Measurements from ENCODE around the gene PPIF.

The PPIF gene

DNA sequence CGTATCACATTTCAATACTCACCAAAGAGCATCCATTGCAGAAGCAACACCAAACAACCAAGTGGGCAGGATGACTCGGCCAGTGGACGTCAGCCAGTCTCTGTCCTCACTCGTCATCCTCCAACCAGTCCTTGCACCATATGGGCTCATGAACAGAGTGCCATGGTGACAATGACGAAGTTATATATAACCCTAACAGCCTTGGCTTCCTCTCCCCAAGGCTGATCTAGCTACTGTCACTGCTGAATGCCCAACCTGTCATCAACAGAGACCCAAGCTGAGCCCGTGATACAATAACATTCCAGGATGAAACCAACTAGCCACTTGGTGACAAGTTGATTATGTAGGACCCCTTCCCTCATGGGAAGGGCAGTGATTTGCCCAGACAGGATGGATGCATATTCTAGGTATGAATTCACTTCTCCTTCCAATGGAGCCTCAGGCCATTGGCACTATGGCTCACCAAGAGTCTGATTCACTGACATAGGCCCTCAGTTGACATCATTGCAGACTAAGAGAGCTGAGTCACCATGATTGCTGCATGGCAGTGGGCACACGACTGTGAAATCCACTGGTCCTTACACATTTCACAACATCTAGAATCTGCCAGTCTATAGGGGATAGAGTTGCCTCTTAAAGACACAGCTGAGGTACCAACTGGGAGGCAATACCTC is 26.3 kb upstream of the PPIF start:
- no peaks in the 10 kb centered on the region for H3K9me3 ChIP-seq (ENCODE audit: severe bottlenecking)
- peak overlapping the region; percentile 66 for H3K27ac ChIP-seq (ENCODE audit: poor library complexity, severe bottlenecking)
- H3K27me3 ChIP-seq (ENCODE audit: insufficient read depth, poor library complexity, severe bottlenecking): no peaks in the 10 kb centered on the region
- H3K4me3 ChIP-seq (ENCODE audit: severe bottlenecking): no peak overlapping the region
- ATAC-seq (ENCODE audit: low read depth): peak; percentile 80
- peaks cover 38% of the 10 kb centered on the region for H3K4me1 ChIP-seq (ENCODE audit: insufficient read depth, poor library complexity, severe bottlenecking)
- H3K36me3 ChIP-seq (ENCODE audit: low read depth): no peaks in the 10 kb centered on the region
- TF ChIP-seq, protein P1, sequence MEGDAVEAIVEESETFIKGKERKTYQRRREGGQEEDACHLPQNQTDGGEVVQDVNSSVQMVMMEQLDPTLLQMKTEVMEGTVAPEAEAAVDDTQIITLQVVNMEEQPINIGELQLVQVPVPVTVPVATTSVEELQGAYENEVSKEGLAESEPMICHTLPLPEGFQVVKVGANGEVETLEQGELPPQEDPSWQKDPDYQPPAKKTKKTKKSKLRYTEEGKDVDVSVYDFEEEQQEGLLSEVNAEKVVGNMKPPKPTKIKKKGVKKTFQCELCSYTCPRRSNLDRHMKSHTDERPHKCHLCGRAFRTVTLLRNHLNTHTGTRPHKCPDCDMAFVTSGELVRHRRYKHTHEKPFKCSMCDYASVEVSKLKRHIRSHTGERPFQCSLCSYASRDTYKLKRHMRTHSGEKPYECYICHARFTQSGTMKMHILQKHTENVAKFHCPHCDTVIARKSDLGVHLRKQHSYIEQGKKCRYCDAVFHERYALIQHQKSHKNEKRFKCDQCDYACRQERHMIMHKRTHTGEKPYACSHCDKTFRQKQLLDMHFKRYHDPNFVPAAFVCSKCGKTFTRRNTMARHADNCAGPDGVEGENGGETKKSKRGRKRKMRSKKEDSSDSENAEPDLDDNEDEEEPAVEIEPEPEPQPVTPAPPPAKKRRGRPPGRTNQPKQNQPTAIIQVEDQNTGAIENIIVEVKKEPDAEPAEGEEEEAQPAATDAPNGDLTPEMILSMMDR (IDR thresholded peaks at IDR 0.05; ENCODE audit: poor library complexity, severe bottlenecking): no peak
- peak; percentile 88 for DNase-seq (ENCODE audit: low spot score)

DNA sequence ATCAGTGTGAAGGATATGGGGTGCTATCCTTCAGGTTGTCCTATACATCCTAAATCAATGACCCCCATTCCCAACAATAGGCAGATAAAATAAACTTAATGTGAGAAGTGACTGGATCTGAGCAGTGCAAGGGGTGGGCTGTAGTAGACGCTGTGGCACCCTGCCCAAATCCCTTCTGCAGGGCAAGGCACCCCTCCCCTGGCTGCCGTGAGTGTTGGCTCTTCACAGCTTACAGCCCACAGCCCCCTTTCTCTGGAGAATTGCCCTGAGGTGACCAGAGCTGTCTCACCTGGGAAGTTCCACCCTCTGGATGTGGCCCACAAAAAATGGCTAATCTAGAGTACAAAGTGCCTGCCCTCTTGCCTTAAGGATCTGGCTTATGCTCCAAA is 25.8 kb upstream of the PPIF start:
- Histone ChIP-seq H3K27me3 (ENCODE audit: insufficient read depth, poor library complexity, severe bottlenecking) (no peaks in the 10 kb centered on the region), H3K36me3 (ENCODE audit: low read depth) (no peaks in the 10 kb centered on the region), H3K9me3 (ENCODE audit: severe bottlenecking) (no peaks in the 10 kb centered on the region), H3K4me1 (ENCODE audit: insufficient read depth, poor library complexity, severe bottlenecking) (peaks cover 38% of the 10 kb centered on the region), H3K27ac (ENCODE audit: poor library complexity, severe bottlenecking) (peak overlapping the region; percentile 66), H3K4me3 (ENCODE audit: severe bottlenecking) (no peak overlapping the region)
- DNase-seq (ENCODE audit: low spot score) (no peak), ATAC-seq (ENCODE audit: low read depth) (no peak)
- TF ChIP-seq, protein P1 (IDR thresholded peaks at IDR 0.05; ENCODE audit: poor library complexity, severe bottlenecking): no peak

DNA sequence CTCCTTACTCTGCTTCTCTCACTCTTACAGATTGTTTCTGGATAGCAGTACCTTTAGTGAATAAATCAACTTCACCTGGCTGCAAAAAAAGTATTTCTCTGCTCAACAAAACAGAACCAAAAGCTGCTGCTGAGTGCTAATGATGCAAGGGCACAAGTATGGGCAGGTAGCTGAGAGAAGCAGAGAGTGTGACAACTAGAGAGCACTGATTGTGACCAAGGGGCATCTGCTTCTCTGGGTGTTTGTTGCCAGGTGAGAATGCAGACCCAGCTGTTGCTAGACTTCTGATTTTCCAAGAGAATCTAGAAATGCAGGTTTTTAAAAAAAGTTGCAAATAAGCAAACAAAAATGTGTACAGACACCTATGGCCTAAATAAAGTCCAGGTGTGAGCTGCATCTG is 25.3 kb upstream of the PPIF start:
- no peak for ATAC-seq (ENCODE audit: low read depth)
- H3K27ac ChIP-seq (ENCODE audit: poor library complexity, severe bottlenecking): peak overlapping the region; percentile 66

DNA sequence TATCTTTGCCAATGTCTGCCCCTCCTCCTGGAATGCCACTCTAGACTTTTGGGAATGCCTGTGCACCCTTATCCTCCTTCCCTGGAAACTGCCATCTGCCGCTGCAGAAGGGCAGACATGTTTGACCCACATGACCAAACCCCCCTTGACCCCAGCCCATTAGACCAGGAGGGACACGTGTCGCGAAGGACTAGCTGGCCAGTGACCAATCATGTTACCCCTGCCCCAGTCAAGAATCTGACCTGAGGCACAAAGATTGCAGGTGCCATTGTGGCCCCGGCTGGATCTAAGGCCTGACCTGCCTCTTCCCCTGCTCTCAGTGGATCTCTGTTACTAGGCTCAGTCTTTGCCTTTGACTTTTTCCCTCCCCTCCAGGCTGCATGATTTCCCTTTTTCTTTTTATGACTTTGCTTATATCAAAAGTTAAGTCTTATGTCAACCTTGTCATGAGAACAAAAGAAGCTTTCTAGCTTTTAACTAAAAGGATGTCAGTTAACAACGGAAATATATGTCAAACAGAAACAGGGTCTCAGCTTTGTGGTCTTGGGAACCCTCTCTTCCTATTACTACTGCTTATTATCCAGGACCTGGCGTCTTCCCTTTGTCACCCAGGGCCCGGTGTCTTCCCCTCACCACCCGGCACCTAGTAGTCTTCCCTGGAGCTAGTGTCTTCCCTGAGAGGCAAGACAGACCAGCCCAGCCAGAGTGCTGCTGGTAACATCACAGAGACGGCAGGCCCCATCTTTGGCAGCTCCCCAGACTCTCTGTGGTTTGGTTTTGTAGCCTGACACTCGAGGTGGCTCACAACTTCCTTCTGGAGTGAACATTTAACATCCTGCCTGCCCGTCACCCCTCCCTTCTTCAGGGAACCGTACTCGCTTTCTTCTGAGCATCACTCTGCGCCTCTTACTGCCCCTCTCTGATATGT is 24.4 kb upstream of the PPIF start:
- DNase-seq (ENCODE audit: low spot score) (no peak), ATAC-seq (ENCODE audit: low read depth) (no peak; the same call in 2 of the 3 replicates)
- TF ChIP-seq, protein P1 (IDR thresholded peaks at IDR 0.05; ENCODE audit: poor library complexity, severe bottlenecking): no peak

More for the DNA sequence above, 25.3 kb upstream of the PPIF start:
- H3K36me3 ChIP-seq (ENCODE audit: low read depth): no peaks in the 10 kb centered on the region
- no peak overlapping the region for H3K4me3 ChIP-seq (ENCODE audit: severe bottlenecking)
- peaks cover 38% of the 10 kb centered on the region for H3K4me1 ChIP-seq (ENCODE audit: insufficient read depth, poor library complexity, severe bottlenecking)
- DNase-seq (ENCODE audit: low spot score): no peak
- H3K9me3 ChIP-seq (ENCODE audit: severe bottlenecking): no peaks in the 10 kb centered on the region
- H3K27me3 ChIP-seq (ENCODE audit: insufficient read depth, poor library complexity, severe bottlenecking): no peaks in the 10 kb centered on the region
- TF ChIP-seq, protein P1 (IDR thresholded peaks at IDR 0.05; ENCODE audit: poor library complexity, severe bottlenecking): no peak

More for the DNA sequence above, 24.4 kb upstream of the PPIF start:
- no peaks in the 10 kb centered on the region for H3K9me3 ChIP-seq (ENCODE audit: severe bottlenecking)
- H3K4me1 ChIP-seq (ENCODE audit: insufficient read depth, poor library complexity, severe bottlenecking): peaks cover 30% of the 10 kb centered on the region
- H3K27me3 ChIP-seq (ENCODE audit: insufficient read depth, poor library complexity, severe bottlenecking): no peaks in the 10 kb centered on the region
- peak overlapping the region; percentile 66 for H3K27ac ChIP-seq (ENCODE audit: poor library complexity, severe bottlenecking)
- H3K36me3 ChIP-seq (ENCODE audit: low read depth): no peaks in the 10 kb centered on the region
- no peak overlapping the region for H3K4me3 ChIP-seq (ENCODE audit: severe bottlenecking)
